Measurements from ENCODE around the gene RALB. TPM values are rescaled to one million over a fixed set of nuclear protein-coding genes. Genes with fewer than 3 reads are reported as not detected.

RALB gene
- total RNA-seq, 1 donor from 2014 or later = 16.3 TPM

DNA sequence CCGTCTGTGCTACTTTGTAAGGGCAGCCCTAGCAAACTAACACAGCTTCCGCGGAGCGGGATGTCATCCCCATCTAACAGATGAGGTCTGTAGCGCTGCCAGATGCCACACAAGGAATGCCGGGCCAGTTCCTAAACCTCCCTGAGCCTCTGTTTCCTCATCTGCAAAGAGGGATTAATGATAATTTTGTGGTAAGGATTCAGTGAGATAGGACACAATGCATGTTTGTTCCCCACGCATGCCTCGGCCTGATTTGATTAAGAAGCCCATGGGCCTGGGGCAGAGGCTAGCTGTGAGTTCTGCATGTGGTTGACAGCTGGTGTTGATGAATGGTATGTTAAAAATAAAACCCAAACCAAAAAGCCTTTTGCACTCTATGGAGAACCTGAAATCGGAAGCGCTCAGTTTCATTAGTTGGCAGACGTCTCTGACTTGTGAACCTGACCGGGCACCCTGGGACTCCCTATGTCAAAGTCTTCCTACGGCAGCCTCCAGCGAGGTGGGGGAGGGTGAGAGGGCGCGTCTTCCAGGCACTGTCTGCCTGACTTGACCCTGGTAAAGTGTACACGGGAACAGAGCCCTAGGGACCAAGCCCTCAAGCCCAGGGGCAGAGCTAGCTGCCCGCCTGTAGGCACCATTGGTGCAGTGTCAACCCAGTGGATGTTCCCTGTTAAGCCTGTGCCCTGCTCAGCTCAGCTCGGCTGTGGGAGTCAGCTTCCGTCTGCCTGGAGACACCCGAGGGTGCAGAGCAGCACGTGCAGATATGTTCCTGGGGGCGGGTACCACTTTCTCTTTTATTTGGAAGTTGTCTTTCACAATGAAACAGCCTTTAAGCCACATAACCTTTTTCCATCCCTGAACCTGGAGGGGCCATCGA, 78.5 kb downstream of the RALB start:
- ATAC-seq (no peak), DNase-seq (ENCODE audit: low spot score) (no peak)

DNA sequence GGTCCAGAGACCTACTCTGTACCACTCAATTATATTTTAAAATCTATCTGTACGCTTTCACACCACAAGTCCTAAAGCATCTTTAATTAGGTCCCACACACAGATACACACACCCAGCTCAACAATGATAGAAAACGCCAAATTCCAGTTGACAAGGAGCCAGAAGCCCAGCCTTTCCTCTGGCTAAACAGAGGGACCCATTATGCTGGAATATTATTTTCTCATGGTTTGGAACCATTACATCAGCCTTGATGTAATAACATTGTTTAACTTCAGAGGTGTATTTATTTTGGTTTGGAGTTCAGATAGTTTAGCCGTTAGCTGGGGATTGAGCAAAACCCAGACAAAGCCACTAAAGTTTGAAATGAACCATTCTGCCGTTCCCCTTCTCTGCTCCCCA, 79.3 kb downstream of the RALB start:
- DNase-seq (ENCODE audit: low spot score) (no peak), ATAC-seq (peak; percentile 19)

DNA sequence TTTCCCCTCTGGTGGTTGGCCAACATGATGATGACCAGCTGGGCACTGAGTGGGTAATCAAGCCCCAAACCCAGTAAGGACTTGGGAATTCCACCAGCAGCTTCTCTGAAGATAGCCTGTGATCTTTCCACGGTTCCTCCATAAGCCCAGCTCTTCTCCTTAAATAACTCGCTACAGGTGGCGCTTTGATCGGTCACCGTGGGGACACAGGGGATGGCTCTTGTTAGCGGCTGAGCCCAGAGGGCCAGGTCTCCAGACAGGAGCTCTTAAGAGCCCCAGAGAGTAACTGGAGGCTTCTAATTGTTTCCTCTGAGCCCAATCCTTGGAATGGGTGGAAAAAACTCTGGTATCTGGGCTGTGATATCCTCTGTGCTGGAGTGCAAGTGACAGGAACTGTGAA, 79.7 kb downstream of the RALB start:
- no peak for DNase-seq (ENCODE audit: low spot score)
- ATAC-seq = no peak

DNA sequence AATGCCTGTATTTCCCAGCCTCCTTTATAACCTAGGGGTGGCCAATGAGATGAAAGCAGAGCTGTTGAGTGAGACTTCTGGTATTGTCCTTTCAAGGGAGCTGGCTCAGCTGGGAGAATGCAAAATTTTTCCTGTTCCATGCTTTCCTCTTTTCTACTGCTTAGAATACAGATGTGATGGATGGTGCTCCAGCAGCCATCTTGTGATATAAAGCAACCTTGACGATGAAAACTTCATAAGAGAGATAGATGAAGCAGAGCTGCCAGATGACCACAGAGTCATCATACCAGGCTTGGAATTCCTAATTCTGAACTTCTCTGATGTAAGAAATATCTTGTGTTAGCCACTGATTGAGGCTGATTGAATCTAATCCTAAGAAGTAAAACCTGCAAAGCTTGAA, 81.4 kb downstream of the RALB start:
- no peak for DNase-seq (ENCODE audit: low spot score)
- ATAC-seq = no peak

DNA sequence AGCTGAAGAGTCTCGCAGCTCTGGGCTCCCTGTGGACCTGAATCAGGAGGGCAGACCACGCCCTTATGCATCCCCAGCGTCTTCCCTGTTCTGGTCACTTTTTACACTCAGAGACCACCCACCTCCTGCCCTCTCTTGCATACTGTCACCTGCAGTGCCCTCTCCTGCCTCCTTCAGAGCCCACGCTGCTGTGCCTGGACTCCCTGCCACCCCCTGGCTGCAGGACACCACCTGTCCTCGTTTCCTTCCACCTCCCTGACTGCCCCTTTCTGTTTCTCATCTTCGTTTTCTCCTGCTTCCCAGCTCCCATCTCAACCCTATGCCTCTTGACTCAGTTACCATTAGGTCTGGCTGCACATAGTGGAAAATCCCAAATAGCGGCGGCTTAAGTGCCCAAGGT, 84.1 kb downstream of the RALB start:
- DNase-seq (ENCODE audit: low spot score) = no peak
- no peak for ATAC-seq

DNA sequence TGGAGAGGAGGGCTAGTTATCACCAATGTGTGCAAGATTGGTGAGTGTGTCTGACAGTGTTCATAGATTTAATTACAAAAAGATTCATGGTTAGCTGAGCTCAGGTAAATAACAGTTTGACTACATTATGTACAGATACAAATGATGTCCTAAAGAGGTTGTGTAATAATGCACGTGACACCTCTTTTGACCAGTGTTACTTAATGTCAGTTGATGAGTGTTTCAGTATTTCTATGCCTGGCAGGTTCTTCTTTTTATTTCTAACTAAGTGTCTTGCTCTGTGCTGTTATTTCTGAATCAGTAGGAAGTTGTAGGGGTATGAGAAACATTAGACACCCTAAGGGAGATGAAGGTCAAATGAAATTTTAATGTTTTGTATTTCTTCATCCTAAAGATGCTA, 85.4 kb downstream of the RALB start:
- DNase-seq (ENCODE audit: low spot score) = no peak
- peak; percentile 81 for ATAC-seq

DNA sequence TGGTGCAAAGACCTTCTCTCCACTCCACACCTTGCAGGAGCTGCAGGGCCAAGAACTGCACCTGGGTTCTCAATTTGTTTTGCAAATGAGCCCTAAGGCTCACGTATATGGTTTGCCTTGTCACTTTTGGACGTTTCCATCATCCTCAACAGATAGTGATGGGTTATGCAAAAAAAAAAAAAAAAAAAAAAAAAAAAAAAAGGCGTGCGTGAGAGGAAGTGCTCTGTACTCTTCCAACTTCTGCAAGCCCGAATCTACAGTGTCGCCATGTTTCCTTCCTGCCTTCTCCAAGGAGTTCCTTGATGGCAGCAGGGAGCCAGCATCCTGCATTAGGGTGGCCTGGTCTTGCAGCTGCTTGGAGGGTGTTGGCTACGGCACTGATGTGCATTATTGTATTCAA, 89.3 kb downstream of the RALB start:
- no peak for DNase-seq (ENCODE audit: low spot score)

DNA sequence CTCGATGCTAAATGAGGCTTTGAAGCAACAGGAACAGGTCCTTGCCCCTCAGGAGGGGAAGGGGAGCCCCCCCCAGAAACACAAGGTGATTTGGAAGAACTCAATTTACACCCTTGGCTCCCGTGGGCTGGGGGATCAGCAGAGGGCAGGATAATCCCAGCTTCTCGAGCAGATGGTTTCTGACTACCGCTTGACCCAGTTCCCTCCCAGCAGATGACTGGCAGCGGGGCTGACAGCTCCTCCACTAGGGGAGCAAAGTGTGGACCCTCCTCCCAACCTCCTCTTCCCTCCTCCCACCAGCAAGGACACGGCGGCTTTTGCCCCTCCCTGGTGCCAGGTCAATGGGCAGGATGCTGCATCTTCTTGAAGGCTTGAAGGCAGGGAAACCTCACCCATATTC, 89.8 kb downstream of the RALB start:
- no peak for DNase-seq (ENCODE audit: low spot score)
- no peak for ATAC-seq

More for the DNA sequence above, 89.3 kb downstream of the RALB start:
- ATAC-seq = no peak

DNA sequence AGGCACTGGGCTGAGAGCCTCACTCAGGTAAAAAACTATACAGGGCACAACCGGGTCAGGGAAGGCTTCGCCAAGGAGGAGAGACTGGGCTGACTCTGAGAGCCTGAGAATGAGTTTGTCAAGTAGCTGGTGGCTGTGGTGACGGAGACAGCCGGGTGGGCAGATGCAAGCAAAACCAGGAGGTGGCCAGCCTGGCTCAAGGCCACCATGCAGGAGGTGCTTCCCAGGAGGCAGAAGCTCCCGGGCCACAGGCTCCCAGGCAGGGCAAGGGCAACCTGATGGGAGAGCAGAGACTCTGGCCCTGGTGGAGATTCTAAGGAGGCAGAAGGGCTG, 90.4 kb downstream of the RALB start:
- no peak for ATAC-seq
- DNase-seq (ENCODE audit: low spot score) = no peak

DNA sequence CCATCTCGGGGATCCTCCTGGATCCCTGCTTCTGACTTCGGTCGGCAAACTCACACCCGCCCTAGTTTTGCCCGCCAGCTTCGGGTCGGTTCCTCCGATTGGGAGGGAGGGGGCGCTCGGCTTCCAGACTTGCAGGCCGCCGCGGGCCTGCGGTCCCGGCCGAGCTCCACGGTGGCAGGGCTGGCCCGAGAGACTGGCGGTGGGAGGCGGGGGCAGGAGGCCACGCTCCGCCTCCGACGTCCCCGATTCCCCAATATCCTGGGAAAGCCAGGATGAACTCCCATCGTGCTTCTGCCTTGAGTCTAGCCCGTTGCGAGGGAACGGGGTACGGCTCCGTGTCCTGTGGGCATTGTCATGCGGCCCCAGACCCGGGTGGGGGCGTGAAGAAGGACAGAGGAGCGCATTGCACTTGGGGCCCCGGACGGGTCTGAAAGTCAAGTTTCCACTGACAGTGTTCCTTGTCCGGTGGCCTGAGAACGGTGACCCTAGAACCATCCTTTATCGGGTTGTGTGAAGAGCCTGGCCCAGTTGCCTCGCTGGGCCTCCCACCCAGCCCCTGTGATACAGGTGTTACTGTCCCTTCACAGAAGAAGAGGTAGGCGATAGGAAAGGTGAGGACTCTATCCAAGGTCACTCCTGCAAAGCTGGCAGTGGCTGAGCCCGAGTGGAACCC, 90.9 kb downstream of the RALB start:
- peak; percentile 74 for ATAC-seq
- DNase-seq (ENCODE audit: low spot score) = peak; percentile 86

Other genes with a start within 250 kb of the RALB start
- gene EPB41L5, start 239.8 kb upstream of the RALB start, total RNA-seq = 50.5 TPM
- gene TMEM185B, start 29.5 kb upstream of the RALB start, total RNA-seq = 3.4 TPM
- gene INHBB, start 93.3 kb downstream of the RALB start, total RNA-seq = 6.3 TPM

Data from left lobe of liver (tissue), 2 donors.